Measurements from ENCODE around the gene EPGN.

DNA sequence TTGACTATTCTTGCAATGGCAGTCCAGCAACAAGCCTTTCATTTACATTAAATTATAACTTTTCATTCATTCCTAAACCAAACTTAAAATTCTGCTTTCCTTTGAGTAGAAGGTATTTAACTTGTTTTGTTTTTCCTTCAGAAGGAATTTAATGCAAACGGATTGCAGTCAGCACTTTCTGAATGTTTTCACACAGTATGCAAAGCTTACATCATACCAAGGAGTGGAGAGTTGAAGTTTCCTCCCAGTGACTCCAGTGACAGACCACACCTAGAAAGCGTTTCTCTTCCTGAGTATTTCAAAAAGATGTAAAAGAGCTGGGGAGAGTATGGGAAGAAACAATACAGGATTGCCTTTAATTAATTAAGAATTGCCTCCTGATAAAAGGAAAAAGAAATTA is 8.1 kb downstream of the EPGN start:
- TF ChIP-seq, protein P1, sequence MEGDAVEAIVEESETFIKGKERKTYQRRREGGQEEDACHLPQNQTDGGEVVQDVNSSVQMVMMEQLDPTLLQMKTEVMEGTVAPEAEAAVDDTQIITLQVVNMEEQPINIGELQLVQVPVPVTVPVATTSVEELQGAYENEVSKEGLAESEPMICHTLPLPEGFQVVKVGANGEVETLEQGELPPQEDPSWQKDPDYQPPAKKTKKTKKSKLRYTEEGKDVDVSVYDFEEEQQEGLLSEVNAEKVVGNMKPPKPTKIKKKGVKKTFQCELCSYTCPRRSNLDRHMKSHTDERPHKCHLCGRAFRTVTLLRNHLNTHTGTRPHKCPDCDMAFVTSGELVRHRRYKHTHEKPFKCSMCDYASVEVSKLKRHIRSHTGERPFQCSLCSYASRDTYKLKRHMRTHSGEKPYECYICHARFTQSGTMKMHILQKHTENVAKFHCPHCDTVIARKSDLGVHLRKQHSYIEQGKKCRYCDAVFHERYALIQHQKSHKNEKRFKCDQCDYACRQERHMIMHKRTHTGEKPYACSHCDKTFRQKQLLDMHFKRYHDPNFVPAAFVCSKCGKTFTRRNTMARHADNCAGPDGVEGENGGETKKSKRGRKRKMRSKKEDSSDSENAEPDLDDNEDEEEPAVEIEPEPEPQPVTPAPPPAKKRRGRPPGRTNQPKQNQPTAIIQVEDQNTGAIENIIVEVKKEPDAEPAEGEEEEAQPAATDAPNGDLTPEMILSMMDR (IDR thresholded peaks at IDR 0.05; ENCODE audit: insufficient read depth, low read depth, low read length): no peak
- TF ChIP-seq EZH2 (IDR thresholded peaks at IDR 0.05; ENCODE audit: insufficient read depth, low read length): no peak

Measured in astrocyte (in vitro differentiated cells and primary cell).